HG03108 (cell line): ENCODE data around the gene FGF3.
"Not testable (repeated sequence)": the region's sequence is repeated elsewhere in the genome, so short reads cannot be mapped to it uniquely, and the experiment has no call there.

Experiments
- ATAC-seq: cut with Tn5 transposase; IDR thresholded peaks from one replicate; pipeline ENCODE4 v1.9.1; 2021; ENCODE audit warnings: moderate library complexity; ENCODE audit not compliant: unreplicated experiment

Gene FGF3

GRCh38 chr11:69774354-69775162 lies 44.7 kb downstream of the FGF3 start:
- ATAC-seq = no peak

DNA sequence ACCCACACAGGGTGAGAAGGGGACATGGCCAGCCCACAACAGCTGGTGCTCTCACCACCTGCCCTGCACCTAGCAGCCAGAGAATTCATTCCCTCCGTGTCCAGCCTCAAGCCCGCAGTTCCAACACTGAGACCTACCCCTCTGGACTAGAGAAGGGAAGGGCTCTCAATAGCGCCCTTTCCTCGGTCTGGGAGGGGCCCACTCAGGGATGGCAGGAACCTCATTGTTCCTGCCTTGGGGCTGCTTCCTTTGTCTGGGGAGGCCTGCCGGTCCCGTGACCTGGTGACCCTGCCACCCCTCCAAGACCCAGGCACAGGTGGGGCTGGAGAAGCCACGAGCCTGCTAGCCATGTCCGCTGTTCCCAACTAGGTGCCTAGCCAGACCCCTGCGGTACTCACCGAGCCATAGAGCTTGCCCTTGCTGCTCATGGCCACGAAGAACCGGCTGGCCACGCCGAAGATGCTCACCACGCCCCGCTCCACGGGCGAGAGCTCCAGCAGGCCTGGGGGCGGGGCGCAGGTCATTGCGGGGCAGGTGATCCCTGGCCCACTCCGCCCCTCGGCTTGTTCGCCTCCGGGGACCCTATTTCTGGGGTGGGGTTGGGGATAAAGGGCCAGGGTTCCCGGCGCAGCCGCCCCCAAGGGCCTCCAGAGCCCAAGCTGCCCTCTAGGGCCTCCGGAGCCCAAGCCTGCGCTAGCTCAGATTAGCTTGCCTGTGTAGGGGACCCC lies 45.4 kb downstream of the FGF3 start:
- no peak for ATAC-seq

GRCh38 chr11:69771466-69771865 lies 47.8 kb downstream of the FGF3 start:
- no peak for ATAC-seq

DNA sequence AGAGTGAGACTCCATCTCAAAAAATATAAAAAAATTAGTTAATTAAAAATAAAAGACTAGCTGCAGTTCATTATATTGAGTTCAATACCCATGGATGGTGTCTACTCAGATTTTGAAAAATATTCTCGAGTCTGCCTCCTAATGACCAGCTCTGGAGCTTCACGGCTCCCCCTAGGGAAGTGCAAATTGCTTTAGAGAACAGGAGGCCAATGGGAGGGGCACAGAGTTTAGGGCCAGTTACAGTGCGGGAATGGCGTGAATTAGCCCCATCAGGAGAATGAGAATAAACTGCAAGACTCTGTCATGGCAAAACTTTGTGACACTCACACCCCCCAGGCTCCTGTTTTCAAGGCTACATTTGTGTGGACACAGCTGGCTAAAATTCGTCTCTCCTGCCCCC lies 48.7 kb downstream of the FGF3 start:
- no peak for ATAC-seq

GRCh38 chr11:69765498-69765995 lies 53.7 kb downstream of the FGF3 start:
- ATAC-seq = no peak

- ATAC-seq = not testable (repeated sequence)
Observed at GRCh38 chr11:69764918-69765317, 54.3 kb downstream of the FGF3 start.

DNA sequence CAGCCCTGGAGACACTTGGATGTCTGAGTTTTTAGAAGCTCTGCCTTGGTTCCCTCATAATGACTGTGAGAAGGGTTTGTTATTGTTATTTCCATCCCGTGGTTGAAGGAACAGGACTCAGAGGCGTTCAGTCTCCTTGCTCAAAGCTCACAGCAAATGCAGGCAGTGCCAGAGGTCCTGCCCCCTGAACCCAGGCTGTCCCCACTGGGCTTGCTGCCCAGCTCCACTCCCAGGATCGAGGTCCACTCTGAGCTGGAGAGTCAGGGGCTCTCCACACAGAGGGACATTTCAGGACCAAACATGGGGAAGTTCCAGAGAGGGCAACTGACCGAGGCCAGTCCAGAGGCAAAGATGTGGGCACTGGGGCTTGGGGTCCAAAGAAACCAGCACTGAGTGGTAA lies 58.9 kb downstream of the FGF3 start:
- ATAC-seq = no peak
